GM18498 (cell line): ENCODE data around the gene ARFRP1.

Experiments
- ATAC-seq: cut with Tn5 transposase; IDR thresholded peaks from one replicate; pipeline ENCODE4 v1.9.1; 2021; ENCODE audit warnings: mild to moderate bottlenecking, moderate library complexity; ENCODE audit not compliant: unreplicated experiment

Gene ARFRP1

DNA sequence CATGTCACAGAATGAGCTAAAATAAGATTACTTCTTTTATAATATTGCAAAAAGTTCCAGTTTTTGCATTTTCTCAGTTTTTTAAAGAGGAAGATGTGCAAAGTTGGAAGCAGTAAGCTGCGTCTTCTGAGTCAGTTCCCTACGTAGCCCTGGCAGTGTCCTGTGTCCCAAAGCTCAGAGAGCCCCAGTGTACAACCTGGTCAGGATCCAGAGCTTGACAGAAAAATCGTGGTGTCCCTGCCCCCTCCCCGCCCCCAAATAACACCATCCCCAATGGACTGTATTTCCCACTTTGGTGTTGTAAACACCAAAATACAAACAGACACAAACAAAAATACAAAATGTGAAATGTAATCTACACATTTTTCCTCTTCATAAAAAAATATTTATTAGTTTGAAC lies 36.4 kb upstream of the ARFRP1 start:
- no peak for ATAC-seq

DNA sequence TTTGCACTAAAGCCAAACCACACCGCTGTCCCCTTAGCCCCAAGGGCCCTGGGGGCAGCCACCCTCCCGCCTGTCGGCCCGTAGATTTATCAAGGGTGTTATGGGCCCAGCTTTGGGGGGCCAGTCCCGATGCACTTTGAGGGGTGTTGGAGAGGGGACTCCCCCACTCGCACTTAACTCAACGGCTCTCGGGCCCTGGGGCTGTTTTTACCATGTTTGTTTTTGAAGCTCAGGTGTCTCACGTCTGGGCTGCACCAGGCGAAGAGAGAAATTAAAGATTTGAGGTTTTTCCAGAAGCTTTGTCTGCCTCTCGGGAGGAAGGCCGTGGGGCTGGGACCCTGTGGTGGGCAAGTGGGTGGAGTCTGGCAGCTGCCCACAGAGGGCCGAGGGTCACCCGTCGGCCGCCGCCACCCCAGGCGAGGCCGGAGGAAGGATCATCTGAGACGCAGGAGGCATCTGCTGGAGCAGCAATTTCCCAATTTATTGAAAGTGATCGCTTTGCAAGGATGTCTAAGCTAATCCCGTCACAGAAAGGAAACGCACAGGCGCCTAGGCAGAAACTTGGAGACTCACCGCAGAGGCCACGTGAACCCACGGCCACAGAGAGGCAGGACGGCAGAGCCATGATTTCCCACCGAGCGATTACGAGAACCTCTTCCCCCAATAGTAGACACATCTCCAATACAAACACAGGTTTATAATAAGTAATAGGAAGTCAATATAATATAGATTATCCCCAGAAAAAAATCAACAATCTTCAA lies 35.6 kb upstream of the ARFRP1 start:
- ATAC-seq, result no peak

DNA sequence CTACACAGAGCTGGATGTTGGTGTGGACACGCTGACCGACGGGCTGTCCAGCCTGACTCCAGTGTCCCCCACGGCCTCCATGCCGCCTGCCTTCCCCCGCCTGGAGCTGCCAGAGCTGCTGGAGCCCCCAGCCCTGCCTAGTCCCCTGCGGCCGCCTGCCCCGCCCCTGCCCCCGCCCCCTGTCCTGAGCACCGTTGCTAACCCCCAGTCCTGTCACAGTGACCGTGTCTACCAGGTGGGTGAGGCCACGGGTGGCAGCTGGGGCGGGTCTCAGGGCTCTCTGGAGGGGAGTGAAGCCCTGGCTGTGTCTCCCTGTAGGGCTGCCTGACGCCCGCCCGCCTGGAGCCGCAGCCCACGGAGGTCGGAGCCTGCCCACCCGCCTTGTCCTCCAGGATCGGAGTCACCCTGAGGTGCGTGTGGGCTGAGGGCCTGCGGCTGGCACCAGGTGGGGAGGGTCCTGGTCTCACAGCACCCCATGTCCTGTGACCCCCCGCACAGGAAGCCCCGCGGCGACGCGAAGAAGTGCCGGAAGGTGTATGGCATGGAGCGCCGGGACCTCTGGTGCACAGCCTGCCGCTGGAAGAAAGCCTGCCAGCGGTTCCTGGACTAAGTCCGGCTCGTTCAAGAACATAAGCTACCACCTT lies 34.7 kb upstream of the ARFRP1 start:
- no peak for ATAC-seq

DNA sequence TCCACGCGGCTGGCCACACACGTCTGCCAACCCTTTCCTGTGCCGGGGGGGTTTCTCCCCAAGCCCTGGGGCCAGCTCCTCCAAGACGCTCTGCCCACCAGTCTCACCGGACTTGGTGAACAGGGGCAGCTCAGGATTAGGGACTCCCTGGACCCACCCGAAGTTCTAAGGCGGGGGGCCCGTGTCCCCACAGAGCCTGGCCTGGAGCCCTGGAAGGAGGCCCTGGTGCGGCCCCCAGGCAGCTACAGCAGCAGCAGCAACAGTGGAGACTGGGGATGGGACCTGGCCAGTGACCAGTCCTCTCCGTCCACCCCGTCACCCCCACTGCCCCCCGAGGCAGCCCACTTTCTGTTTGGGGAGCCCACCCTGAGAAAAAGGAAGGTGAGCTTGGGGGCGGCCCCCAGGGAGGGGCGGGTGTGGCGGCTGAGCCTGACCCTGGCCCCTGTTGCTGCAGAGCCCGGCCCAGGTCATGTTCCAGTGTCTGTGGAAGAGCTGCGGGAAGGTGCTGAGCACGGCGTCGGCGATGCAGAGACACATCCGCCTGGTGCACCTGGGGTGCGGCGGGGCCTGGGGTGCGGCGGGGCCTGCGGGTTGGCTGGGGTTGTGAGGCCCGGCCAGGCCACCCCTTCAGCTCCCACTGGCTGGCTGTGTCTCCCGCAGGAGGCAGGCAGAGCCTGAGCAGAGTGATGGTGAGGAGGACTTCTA lies 34.1 kb upstream of the ARFRP1 start:
- no peak for ATAC-seq

DNA sequence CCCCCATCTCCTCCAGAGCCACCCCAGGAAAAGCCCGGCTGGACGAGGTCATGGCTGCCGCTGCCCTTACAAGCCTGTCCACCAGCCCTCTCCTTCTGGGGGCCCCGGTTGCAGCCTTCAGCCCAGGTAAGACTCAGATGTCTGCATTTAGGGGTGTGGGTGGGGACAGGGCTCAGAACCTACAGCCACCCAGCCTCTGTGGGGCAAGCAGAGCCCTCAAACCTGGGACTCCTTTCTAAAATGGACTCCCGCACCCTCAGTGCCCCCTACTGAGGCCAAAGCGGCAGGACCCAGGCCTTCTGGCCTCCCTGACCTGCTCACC lies 33.5 kb upstream of the ARFRP1 start:
- ATAC-seq, result no peak

DNA sequence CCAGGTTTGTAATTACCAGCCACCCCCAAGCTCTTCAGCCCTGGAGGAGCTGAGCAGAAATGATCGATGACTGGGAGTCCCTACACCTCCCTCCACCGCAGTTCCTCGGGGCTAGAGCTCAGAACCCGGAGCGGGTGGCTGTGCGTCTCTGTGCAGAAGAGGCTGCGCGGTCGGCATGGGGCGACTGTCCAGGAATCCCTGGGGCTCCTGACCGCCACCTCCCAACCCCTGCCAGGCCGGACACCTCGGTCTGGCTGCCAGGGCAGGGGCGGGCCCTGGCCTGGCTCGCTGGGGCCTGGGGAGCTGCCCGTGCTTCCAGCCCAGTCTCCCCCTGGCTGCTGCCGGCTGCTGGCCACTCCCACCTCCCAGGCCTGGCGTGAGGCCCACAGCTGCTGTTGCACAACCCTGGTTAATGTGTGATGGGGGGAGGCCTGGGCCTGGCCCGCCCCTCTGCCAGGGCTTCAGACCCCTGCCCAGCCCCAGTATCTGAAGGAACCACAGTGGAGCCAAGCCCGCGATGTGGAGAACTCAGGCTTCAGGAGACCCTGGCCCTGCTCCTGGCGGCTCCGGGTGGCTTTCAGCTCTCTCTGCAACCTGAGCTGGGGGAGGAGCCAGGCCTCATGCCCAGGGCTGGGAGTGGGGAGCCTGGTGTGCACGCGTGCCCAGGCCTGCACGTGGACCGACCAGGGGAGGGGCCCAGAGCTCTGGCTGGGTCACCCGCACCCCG lies 33.0 kb upstream of the ARFRP1 start:
- ATAC-seq, result no peak

DNA sequence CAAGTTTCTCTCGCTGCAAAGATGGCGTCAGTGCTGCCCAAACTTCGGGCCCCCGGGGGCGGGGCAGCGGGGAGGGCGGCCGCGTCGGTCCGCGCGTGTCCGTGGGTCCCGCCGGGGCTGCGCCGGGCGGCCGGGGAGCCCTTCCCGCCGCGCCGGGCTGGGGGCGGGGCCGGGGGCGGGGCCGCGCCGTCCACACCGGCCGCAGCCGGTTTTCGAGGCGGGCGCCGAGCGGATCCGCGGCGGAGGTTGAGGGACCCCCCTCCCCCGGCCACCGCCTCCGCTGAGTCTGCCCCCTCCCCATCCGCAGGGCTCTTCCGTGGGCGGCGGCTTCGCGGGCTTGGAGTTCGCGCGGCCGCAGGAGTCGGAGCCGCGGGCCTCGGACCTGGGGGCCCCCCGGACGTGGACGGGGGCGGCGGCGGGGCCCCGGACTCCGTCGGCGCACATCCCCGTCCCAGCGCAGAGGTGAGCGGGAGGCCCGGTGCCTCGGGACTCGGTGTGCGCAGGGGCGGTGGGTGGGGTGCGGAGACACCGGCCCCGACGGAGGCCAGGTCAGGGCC lies 32.4 kb upstream of the ARFRP1 start:
- ATAC-seq, result peak; percentile 20

DNA sequence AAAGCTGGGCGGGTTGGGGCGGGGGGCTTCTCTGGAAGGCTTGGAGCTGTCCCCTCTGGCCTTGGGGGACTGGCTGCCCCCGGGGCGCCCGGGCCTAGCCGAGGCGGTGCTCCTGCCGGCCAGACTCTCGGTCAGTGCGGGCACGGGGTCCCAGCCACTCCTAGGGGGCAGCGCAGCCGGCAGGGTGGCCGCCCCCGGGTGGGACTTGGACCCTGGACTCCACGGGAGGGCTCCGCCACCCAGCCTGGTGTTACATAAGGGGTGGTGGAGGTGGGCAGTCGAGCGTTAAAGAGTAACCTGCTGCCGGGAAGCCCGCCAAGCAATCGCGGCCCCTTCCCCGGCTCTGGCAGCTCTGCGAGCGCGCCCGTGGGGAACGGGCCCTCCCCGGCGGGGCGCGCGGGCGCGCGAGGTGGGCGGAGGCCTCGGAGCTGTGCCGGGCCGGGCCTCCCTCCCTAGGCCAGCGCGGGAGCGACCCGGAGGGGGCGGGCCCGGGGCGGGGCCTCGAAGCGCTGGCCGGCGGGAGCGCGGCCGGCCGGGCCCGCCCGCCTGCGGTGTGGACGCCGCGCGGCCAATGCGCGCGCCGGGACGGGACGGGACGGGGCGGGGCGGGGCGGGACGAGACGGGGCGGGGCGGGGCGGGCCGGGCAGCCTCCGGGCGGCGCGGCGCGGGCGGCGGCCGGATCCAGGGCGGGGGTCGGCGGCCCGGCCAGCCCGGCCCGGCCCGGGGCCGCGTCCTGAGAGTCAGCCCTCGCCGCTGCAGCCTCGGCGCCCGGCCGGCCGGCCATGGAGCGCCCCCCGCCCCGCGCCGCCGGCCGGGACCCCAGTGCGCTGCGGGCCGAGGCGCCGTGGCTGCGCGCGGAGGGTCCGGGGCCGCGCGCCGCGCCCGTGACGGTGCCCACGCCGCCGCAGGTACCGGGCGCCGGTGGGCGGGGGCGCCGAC lies 31.6 kb upstream of the ARFRP1 start, which contains the start of gene SLC2A4RG:
SLC2A4RG (plus strand) TSS at position 647 of the 940 bp plus-strand sequence; CDS start at position 784, 137 bp downstream.
- ATAC-seq, result peak; percentile 49

DNA sequence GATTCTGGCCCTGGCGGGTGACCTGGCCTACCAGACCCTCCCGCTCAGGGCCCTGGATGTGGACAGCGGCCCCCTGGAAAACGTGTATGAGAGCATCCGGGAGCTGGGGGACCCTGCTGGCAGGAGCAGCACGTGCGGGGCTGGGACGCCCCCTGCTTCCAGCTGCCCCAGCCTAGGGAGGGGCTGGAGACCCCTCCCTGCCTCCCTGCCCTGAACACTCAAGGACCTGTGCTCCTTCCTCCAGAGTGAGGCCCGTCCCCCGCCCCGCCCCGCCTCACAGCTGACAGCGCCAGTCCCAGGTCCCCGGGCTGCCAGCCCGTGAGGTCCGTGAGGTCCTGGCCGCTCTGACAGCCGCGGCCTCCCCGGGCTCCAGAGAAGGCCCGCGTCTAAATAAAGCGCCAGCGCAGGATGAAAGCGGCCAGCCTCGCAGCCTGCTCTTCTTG lies 30.9 kb upstream of the ARFRP1 start:
- ATAC-seq, result no peak

DNA sequence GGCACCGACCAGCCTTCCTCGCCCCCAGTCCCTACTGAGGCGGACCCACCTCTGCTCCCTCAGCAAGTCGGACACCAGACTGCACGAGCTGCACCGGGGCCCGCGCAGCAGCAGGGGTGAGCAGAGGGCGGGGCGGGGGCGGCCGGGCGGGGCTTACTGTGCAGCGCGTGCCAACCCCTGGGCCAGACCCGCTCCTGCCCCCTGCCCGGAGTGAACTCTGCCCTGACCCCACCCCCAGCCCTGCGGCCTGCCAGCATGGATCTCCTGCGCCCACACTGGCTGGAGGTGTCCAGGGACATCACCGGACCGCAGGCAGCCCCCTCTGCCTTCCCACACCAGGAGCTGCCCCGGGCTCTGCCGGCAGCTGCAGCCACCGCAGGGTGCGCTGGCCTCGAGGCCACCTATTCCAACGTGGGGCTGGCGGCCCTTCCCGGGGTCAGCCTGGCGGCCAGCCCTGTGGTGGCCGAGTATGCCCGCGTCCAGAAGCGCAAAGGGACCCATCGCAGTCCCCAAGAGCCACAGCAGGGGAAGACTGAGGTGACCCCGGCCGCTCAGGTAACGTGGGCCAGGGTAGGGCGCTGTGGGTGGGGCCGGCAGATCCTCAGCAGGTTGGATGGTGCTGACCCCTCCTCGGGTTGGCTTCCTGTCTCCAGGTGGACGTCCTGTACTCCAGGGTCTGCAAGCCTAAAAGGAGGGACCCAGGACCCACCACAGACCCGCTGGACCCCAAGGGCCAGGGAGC lies 30.3 kb upstream of the ARFRP1 start:
- no peak for ATAC-seq

DNA sequence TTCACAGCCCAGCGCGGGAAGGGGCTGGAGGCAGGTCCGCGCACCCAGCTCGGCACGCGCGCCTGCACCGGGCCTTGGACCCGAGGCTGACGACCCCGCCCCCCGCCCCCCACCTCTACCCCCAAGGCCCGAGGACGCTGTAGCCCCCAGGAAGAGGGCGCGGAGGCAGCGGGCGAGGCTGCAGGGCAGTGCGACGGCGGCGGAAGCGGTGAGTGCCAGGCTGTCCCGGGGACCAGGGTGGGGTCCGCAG lies 29.8 kb upstream of the ARFRP1 start:
- ATAC-seq, result no peak

DNA sequence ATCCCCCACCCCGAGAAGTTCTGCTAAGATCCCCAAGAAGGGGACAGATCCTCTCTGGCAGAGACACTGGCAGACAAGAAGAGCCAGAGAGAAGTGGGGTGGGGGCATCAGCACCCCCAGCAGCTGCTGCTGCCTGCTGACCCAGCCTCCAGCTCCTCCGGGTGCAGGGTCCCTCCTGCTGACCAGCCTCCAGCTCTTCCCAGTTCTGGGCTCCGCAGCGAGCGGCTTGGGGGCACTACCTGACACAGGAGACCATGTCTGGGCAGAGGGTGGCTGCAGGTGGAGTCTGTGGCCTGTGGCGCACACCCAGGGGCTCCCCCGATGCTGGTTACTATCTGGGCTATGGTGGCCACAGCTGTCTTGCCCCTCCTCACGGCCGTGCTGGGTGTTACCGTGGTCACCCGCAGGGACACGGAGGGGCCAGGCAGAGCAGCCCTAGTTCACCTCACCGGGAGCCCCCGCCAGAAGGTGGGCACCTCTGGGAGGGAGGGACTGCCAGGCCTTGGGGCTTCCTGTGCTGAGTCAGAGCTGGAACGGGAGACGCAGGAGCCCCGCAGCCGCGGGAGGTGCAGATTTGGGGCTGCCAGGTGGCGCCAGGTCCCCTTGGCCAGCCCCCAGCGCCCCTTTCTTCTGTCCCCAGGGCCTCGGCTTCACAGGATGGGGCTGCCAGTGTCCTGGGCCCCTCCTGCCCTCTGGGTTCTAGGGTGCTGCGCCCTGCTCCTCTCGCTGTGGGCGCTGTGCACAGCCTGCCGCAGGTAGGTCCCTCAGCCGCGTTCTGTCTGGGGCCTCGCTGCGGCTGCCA lies 29.3 kb upstream of the ARFRP1 start:
- no peak for ATAC-seq

DNA sequence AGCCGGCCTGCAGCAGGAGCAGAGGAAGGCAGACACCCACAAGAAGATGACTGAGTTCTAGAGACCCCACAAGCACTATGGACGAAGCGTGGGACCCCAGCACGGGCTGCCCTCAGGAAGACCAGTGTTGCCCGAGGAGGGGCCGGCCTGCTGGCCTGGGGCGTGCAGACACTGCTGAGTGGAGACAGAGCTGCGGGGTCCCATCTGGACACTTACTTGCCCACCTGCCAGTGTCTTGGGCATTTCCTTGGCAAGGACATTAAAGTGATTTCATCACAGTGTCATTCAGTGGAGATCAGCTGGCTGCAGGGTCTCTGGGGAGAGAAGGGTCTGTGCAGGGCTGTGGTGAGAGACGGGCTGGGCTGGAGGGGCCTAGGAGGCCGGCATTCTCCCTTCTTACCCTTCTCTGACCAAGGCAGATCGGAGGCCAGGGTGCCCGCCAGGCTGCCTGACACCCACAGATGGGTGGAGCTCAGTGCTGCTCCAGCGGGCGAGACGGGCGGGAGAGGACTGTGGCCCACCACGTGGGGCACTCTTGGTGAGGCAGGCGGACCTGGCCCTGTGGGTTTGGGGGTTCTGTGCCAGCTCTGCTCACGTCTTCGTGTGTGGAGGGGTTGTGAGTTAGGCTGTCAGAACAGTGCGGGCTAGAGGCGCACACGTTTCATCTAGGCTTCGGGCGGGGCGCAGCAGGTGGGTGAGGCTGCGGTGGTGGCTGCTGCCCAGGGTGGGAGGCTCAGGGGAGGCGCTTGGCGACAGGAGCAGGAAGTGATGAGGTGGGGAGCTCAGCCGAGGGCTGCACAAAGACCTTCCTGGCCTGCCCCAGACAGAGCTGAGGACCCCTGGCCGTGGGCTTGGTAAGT lies 28.3 kb upstream of the ARFRP1 start, which contains the start of gene LIME1:
LIME1 (plus strand) TSS at position 806 of the 860 bp plus-strand sequence. CDS start 886 bp downstream, outside the sequence.
- ATAC-seq, result peak; percentile 20

DNA sequence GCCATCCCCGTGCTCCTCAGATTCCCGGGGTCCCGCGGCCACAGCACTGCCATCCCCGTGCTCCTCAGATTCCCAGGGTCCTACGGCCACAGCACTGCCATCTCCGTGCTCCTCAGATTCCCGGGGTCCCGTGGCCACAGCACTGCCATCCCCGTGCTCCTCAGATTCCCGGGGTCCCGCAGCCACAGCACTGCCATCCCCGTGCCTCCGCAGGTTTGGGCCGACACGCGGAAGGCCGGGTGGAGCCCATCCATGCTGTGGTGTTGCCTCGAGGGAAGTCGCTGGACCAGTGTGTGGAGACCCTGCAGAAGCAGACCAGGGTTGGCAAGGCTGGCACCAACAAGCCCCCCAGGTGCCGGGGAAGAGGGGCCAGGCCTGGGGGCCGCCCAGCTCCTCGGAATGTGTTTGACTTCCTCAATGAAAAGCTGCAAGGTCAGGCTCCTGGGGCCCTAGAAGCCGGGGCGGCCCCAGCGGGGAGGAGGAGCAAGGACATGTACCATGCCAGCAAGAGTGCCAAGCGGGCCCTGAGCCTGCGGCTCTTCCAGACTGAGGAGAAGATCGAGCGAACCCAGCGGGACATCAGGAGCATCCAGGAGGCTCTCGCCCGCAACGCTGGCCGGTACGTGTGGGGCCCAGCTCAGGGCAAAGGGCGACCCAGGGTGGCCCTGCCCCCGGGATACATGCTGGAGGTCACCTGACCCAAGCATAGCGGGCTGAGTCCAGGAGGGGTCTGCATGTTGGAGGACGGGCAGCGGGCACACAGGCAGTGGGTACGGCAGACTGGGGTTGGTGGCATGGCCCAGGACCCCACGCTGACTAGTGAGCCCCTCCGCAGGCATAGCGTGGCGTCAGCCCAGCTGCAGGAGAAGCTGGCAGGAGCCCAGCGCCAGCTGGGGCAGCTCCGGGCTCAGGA lies 27.4 kb upstream of the ARFRP1 start:
- ATAC-seq, result no peak

DNA sequence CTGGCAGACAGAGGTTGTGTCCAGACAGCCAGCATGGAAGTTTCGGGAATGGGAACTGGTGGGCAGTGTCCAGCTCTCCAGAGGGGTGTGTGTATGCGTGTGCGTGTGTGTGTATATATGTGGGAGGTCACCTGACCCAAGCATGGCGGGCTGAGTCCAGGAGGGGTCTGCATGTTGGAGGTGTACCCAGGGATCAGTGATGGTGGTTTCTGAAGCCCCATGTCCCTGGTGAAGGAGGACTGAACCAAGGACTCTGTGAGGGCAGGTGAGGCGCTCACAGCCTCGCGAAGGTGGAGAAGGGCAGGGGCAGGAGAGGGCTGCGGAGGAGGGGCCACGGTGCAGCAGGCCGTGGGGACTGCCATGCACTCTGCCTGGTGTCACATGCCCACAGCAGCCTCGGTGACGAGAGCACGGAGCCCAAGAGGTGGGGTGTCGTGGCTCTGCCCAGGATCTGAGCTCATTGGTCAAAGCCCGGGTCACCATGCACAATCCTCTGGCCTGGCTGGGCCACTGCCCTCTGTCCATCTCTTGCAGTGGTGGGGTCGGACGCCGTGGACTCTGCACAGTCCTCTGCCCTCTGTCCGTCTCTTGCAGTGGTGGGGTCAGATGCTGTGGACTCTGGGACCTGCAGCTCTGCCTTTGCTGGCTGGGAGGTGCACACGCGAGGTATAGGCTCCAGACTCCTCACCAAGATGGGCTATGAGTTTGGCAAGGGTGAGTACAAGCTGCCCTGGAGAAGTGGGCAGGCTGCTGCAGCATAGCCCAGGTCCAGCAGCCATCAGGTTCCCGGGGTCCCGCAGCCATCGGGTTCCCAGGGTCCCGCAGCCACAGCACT lies 26.6 kb upstream of the ARFRP1 start:
- no peak for ATAC-seq
